ENCODE data around the gene CROCC.
"Not testable (repeated sequence)": the region's sequence is repeated elsewhere in the genome, so short reads cannot be mapped to it uniquely, and the experiment has no call there.

The CROCC gene

DNA sequence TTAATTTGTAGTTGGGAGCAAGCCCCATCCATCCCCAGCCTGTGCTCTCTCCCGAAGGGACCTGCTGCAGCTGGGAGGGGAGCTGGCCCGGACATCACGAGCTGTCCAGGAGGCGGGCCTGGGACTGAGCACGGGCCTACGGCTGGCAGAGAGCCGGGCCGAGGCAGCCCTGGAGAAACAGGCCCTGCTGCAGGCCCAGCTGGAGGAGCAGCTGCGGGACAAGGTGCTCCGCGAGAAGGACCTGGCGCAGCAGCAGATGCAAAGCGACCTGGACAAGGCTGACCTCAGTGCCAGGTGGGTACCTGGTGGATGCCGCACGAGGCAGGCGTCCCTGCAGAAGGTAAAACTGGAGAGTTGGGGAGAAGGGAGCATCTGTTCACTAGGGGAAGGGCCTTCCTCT, 14.8 kb downstream of the CROCC start:
- DNase-seq (ENCODE audit: low read depth, low spot score) = not testable (repeated sequence)

GRCh38 chr1:16938351-16939321, 16.9 kb downstream of the CROCC start:
- DNase-seq (ENCODE audit: low read depth, low spot score) = peak; percentile 77

DNA sequence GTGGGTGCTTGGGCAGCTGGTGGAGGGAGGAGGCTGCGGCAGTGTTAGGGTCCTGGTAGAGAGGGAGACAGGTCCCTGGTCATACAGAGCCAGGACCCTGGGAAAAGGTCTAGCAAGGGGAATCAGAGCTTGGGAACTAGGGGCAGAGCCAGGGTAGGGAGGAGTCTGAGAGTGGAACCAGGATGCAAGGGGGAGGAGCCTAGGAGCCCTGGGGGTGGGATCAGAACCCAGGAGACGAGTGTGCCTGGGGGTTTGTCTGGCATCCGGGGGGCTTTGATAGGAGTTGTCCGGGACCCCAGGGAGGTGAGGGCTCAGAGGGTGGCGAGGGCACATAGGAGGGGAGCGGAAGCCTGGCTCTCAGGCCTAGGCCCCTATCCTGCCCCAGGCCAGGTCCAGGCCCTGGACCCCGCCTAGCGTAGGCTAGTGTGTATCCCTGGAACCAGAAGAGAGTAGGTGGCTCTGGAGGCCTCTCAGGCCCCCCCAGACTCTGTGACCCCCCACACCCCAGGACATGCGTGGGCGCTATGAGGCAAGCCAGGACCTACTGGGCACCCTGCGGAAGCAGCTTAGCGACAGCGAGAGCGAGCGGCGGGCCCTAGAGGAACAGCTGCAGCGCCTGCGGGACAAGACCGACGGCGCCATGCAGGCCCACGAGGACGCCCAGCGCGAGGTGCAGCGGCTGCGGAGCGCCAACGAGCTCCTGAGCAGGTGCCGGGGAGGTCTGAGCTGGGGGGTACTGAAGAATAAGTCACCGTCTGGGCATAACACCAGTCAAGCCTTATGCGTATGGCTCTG, 17.9 kb downstream of the CROCC start:
- DNase-seq (ENCODE audit: low read depth, low spot score) = not testable (repeated sequence)

GRCh38 chr1:16944038-16944437, 22.3 kb downstream of the CROCC start:
- DNase-seq (ENCODE audit: low read depth, low spot score) = no peak

GRCh38 chr1:16945512-16945911, 23.8 kb downstream of the CROCC start:
- DNase-seq (ENCODE audit: low read depth, low spot score) = not testable (repeated sequence)

- not testable (repeated sequence) for DNase-seq (ENCODE audit: low read depth, low spot score)
Measured at GRCh38 chr1:16946185-16946584, 24.5 kb downstream of the CROCC start.

DNA sequence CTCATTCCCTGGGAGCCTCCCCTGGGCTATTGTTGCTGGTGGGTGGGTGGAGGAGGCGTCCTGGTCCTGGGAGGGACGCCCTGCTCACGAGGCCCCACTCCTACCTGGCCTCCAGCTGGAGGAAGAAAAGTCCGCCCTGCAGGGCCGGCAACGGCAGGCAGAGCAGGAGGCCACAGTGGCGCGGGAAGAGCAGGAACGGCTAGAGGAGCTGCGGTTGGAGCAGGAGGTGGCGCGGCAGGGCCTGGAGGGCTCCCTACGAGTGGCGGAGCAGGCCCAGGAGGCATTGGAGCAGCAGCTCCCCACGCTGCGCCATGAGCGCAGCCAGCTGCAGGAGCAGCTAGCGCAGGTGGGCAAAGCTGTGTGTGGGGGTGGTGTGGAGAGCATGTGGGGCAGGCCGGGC, 24.9 kb downstream of the CROCC start:
- no peak for DNase-seq (ENCODE audit: low read depth, low spot score)

GRCh38 chr1:16948282-16948891, 26.7 kb downstream of the CROCC start:
- DNase-seq (ENCODE audit: low read depth, low spot score) = not testable (repeated sequence)

DNA sequence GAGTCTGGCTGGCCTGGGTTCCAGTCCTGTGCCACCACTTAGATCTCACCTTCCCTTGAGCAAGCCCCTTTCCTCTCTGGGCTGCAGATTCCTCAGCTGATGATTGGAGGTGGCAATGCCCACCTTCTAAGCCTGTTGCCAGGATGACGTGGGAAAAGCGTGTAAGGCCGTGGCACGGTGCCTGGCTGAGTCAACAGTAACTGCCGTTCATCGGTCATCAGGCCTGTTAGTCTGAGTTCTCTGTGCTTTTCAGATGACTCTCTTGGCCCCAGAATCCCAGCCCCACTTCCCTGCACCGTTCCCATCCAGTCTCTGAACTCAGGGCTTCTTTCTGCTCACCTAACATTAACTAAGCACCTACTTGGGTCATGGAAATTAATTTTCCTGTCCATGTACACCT, 27.3 kb downstream of the CROCC start:
- DNase-seq (ENCODE audit: low read depth, low spot score) = not testable (repeated sequence)

DNA sequence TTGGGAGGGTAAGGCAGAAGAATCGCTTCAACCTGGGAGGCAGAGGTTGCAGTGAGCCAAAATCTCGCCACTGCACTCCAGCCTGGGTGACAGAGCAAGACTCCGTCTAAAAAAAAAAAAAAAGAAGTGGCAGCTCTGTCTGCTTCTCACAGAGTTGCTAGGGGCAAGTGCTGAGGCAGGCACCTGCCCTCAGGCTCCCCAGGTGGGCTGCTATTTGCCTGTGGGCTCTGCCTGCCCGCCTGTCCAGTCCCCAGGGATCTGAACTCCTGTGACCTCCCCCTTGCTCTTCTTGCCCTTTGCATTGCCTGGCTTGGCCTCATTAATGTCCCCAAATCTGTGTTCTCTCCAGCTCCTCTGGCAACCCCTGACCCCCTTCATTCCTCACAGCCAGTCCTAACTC, 30.6 kb downstream of the CROCC start:
- DNase-seq (ENCODE audit: low read depth, low spot score) = not testable (repeated sequence)

DNA sequence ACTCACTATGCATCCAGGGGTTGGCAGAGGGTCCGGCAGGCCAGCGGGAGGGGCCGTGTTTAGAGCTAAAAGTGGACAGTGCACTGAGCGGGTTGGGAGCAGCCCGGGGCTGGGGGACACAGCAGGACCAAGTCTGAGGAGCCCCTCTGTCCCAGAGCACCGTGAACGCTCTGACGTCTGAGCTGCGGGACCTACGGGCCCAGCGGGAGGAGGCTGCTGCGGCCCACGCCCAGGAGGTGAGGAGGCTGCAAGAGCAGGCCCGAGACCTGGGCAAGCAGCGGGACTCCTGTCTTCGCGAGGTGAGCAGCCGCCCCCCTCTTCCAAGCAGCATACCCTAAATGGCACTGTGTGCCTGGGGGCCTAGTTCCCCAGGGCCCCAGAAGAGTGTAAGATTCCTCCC, 32.8 kb downstream of the CROCC start:
- no peak for DNase-seq (ENCODE audit: low read depth, low spot score)

- no peak for DNase-seq (ENCODE audit: low read depth, low spot score)
Measured at GRCh38 chr1:16955186-16955585, 33.5 kb downstream of the CROCC start.

- DNase-seq (ENCODE audit: low read depth, low spot score) = no peak
Measured at GRCh38 chr1:16956775-16957174, 35.0 kb downstream of the CROCC start.

DNA sequence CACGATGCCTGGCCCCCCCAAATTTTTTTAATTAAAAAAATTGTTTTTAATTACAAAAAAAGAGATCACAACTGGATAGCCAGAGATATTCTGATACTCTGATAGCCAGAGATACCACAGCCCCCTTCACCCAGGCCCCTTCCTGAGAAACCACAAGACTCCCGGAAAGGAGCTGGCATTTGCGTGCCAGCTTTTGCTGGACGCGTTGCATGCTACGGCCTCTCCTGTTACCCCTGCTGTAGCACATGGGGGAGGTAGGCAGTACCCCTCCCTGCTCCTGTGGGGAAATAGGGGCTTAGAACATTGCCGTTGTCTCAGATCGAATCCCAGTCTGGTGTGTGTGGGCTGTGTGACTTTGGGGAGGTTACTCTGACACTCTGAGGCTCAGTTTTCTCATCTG, 36.0 kb downstream of the CROCC start:
- DNase-seq (ENCODE audit: low read depth, low spot score) = no peak

- no peak for DNase-seq (ENCODE audit: low read depth, low spot score)
Measured at GRCh38 chr1:16958475-16958874, 36.7 kb downstream of the CROCC start.

DNA sequence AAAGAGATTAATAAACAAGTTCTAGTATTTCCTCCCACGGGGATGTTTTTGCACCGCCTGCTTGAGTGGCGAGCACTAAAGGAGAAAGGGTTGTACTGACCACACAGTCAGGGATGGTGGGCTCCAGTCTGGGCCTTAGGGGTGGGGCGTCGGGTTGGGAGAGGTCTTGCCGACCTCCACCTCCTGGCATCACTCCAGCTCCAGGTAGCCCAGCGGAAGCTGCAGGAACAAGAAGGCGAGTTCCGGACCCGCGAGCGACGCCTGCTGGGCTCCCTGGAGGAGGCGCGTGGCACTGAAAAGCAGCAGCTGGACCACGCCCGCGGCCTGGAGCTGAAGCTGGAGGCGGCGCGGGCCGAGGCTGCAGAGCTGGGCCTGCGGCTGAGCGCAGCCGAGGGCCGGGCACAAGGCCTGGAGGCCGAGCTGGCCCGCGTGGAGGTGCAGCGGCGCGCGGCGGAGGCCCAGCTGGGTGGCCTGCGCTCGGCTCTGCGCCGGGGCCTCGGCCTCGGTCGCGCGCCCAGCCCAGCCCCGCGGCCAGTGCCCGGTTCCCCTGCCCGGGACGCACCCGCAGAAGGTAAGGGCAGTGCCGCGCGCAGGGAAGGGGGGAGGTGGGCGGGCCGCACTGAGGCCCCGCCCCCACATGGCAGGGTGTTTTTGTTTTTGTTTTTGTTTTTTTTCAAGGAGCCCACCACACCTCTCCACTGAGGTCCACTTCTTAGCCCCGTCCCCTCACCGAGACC, 39.0 kb downstream of the CROCC start:
- peak; percentile 94 for DNase-seq (ENCODE audit: low read depth, low spot score)

GRCh38 chr1:16961297-16962133, 39.8 kb downstream of the CROCC start:
- DNase-seq (ENCODE audit: low read depth, low spot score) = no peak

GRCh38 chr1:16964169-16964568, 42.4 kb downstream of the CROCC start:
- DNase-seq (ENCODE audit: low read depth, low spot score) = not testable (repeated sequence)

DNA sequence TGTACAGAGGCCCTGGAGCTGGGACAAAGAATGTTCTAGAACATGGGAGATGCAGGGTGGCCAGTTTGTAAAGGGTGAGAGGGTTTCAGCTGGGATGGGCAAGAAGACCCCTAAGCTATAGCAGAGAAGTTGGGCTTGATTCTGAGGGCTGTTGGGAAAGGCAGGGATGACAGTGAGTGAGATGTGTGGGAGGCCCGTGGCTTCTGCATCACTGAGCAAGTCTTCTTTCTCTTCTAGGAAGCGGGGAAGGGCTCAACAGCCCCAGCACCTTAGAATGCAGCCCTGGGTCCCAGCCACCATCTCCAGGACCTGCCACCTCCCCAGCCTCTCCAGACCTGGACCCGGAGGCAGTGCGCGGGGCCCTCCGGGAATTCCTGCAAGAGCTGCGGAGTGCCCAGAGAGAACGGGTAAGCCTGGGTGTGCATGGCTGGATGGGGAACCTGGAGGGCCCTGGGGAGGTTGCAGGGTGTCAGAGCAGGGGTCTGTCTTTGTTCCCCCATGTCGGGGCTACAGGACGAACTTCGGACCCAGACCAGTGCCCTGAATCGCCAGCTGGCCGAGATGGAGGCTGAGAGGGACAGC, 43.8 kb downstream of the CROCC start:
- DNase-seq (ENCODE audit: low read depth, low spot score) = no peak

GRCh38 chr1:16966282-16966681, 44.6 kb downstream of the CROCC start:
- no peak for DNase-seq (ENCODE audit: low read depth, low spot score)
